Parathyroid adenoma (tissue), 2 donors: ENCODE results near the gene CMTM5.

Source experiments
- H2AFZ ChIP-seq: fragments of 300-600 bp; sonication (generic); one replicate; pipeline ENCODE4 v1.7.0; 2017; ENCODE audit warnings: antibody characterized with exemption, mild to moderate bottlenecking
- H3K27ac ChIP-seq: fragments of 300-600 bp; sonication (generic); one replicate; pipeline ENCODE4 v1.7.0; 2017
- H3K27me3 ChIP-seq: fragments of 300-600 bp; sonication (generic); one replicate; pipeline ENCODE4 v1.7.0; 2017; ENCODE audit warnings: low read length; ENCODE audit not compliant: control insufficient read depth, insufficient read depth
- H3K36me3 ChIP-seq: fragments of 300-600 bp; sonication (generic); one replicate; pipeline ENCODE4 v1.7.0; 2017; ENCODE audit warnings: low read length; ENCODE audit not compliant: control insufficient read depth, insufficient read depth
- H3K4me1 ChIP-seq: fragments of 300-600 bp; sonication (generic); one replicate; pipeline ENCODE4 v1.7.0; 2017; ENCODE audit warnings: control low read depth
- H3K4me2 ChIP-seq: fragments of 300-600 bp; sonication (generic); one replicate; pipeline ENCODE4 v1.7.0; 2017; ENCODE audit warnings: low read length
- H3K4me3 ChIP-seq: fragments of 300-600 bp; sonication (generic); one replicate; pipeline ENCODE4 v1.7.0; 2017; ENCODE audit warnings: low read depth, low read length
- H3K79me2 ChIP-seq: fragments of 300-600 bp; sonication (generic); one replicate; pipeline ENCODE4 v1.7.0; 2017; ENCODE audit warnings: control low read depth
- H3K9ac ChIP-seq: fragments of 300-600 bp; sonication (generic); one replicate; pipeline ENCODE4 v1.7.0; 2017; ENCODE audit warnings: mild to moderate bottlenecking
- H3K9me3 ChIP-seq: fragments of 300-600 bp; sonication (generic); one replicate; pipeline ENCODE4 v1.7.0; 2017; ENCODE audit warnings: low read length; ENCODE audit not compliant: control insufficient read depth
- TF ChIP-seq, protein P1 (sequence below): fragments of 300-600 bp; sonication (generic); IDR thresholded peaks from one replicate; pipeline ENCODE4 v1.7.0; 2017; ENCODE audit warnings: antibody characterized with exemption, mild to moderate bottlenecking
- donor health status: primary hyperparathyroidism.

Gene CMTM5

DNA sequence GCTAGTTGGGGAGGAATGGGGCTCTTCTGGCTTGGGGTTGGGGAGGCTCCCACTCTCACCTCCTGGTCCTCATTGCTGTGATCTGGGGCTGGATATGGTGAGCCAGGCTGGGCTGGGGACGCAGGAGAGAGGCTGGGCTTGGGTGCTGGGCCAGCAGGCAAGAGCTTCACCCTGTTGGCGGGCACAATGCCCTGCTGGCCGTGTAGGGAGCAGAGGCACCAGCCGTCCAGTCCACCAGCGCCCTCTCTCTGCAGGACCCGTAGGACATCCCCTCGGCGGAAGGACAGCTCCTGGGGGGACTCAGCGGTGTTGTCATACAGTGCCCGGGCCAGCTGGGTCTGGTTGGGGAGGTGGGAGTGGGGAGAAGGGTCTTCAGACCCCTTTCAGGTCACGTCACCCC lies 16.4 kb upstream of the CMTM5 start:
- TF ChIP-seq, protein P1, sequence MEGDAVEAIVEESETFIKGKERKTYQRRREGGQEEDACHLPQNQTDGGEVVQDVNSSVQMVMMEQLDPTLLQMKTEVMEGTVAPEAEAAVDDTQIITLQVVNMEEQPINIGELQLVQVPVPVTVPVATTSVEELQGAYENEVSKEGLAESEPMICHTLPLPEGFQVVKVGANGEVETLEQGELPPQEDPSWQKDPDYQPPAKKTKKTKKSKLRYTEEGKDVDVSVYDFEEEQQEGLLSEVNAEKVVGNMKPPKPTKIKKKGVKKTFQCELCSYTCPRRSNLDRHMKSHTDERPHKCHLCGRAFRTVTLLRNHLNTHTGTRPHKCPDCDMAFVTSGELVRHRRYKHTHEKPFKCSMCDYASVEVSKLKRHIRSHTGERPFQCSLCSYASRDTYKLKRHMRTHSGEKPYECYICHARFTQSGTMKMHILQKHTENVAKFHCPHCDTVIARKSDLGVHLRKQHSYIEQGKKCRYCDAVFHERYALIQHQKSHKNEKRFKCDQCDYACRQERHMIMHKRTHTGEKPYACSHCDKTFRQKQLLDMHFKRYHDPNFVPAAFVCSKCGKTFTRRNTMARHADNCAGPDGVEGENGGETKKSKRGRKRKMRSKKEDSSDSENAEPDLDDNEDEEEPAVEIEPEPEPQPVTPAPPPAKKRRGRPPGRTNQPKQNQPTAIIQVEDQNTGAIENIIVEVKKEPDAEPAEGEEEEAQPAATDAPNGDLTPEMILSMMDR = no peak
- peaks cover 11% of the 10 kb centered on the region for H3K79me2 ChIP-seq
- H3K27ac ChIP-seq = no peak overlapping the region
- H3K4me3 ChIP-seq = no peak overlapping the region
- no peaks in the 10 kb centered on the region for H3K27me3 ChIP-seq
- no peak overlapping the region for H2AFZ ChIP-seq
- H3K4me1 ChIP-seq = peaks cover 6% of the 10 kb centered on the region
- H3K4me2 ChIP-seq = no peak overlapping the region
- H3K36me3 ChIP-seq = no peaks in the 10 kb centered on the region
- no peaks in the 10 kb centered on the region for H3K9me3 ChIP-seq
- no peak overlapping the region for H3K9ac ChIP-seq

DNA sequence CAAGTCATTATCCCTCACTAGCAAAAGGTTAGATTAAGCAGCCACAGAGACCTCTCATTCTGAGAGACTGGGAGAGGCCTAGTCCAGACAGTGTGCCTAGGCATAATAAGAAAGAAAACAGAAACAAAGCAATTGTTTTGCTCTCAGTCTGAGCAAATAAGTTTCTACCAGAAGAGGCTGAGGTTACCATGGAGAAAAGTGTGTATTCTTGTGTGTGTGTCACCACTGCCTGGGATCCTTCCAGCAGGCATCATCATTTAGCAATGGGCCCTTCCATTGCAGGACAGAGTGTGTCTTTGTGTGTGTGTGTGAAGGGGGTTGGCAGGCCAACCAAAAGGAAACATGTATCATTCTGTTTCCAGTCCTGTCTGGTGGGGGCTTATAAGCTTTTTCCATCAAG lies 15.5 kb upstream of the CMTM5 start:
- Histone ChIP-seq H3K4me2 (no peak overlapping the region), H3K79me2 (peaks cover 11% of the 10 kb centered on the region), H3K27me3 (no peaks in the 10 kb centered on the region), H3K9ac (no peak overlapping the region), H3K36me3 (no peaks in the 10 kb centered on the region), H3K27ac (no peak overlapping the region), H2AFZ (no peak overlapping the region), H3K4me3 (no peak overlapping the region), H3K4me1 (peaks cover 6% of the 10 kb centered on the region), H3K9me3 (no peaks in the 10 kb centered on the region)
- TF ChIP-seq, protein P1 = no peak

DNA sequence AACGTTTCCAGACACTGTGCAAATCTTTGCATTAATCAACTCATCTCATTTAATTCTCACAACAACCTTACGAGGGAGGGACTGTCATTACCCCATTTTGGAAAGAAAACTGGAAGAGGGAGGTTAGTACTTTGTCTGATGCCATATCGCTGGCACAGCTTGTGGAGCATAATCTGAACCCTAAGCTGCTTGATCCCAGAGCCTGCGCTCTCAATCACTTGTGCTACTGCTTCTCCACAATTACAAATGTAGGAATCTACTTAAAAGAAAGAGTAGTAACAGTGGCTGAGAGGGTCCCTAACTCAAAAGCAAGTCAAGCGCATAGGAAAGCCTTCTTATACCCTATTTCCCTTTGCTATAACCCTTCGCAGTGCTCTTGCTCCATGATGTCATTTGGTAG lies 15.1 kb upstream of the CMTM5 start:
- no peak overlapping the region for H3K4me2 ChIP-seq
- H3K27ac ChIP-seq = no peak overlapping the region

DNA sequence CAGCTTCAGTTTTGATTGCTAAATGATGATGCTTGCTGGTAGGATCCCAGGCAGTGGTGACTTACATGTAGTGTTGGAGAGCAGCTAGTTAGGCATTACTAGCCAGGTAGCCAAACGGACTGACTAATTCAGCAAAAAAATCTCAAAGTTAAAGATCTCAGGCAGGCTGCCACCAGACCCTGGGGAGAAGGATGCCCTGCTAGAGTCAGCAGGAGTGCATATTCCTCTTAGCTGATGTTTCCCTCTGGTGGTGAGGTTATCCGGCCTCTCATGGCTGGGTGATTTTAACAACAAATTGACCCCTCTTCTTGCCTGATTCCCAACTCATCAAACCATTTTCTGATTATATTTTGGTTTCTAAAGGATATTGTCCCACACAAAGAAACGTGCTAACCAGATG lies 14.6 kb upstream of the CMTM5 start:
- Histone ChIP-seq H2AFZ (no peak overlapping the region), H3K79me2 (peaks cover 11% of the 10 kb centered on the region), H3K9me3 (no peaks in the 10 kb centered on the region), H3K4me2 (no peak overlapping the region), H3K27me3 (no peaks in the 10 kb centered on the region), H3K36me3 (no peaks in the 10 kb centered on the region), H3K27ac (no peak overlapping the region), H3K4me3 (no peak overlapping the region), H3K9ac (no peak overlapping the region), H3K4me1 (peaks cover 11% of the 10 kb centered on the region)
- TF ChIP-seq, protein P1 = peak; percentile 51

More for the DNA sequence above, 15.1 kb upstream of the CMTM5 start:
- Histone ChIP-seq H2AFZ (no peak overlapping the region), H3K4me1 (peaks cover 9% of the 10 kb centered on the region), H3K4me3 (no peak overlapping the region), H3K9me3 (no peaks in the 10 kb centered on the region), H3K27me3 (no peaks in the 10 kb centered on the region), H3K36me3 (no peaks in the 10 kb centered on the region), H3K79me2 (peaks cover 11% of the 10 kb centered on the region), H3K9ac (no peak overlapping the region)
- TF ChIP-seq, protein P1 = no peak

DNA sequence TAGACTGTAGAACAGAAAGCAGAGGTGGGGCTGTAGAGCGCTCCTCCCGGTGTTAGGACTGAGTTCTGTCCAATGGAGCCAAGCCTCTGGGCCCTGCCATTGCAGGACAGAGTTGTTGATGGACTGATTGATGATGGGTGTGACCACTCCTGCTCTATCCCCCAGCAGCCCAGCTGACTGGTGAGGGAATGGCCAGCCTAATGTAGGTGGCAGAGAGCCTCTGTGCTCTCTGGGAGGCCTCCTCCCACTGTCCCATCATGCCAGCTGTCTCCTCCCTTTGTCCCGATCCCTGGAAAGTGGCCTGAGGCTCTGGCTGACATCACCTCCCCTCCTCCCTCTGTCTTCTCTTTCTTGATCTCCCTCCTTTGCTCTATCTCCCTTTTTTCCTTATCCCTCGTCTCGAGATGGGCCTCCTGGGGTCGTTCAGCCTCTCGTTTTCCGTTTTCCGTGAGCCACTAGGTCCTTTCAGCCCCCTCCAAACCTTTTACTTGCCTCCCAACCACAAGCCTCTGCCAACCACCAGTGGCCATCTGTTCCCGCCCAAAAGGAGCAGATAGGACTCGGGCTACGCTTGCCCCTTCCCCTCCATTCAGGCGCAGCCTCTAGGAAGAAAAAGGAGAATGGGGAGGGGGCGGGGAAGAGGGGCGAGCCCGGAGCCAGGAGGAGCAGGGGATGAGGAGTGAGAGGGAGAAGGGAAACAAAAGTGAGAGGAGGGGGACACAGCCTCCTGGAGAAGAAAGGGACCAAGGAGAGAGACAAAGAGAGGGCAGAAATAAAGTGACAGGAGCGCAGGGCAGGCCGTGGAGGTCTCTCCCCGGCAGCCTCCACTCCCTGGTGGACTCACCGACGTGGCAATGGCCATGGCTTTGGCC lies 12.4 kb upstream of the CMTM5 start:
- no peak overlapping the region for H3K4me2 ChIP-seq
- no peaks in the 10 kb centered on the region for H3K9me3 ChIP-seq
- H3K4me1 ChIP-seq = peaks cover 11% of the 10 kb centered on the region

More for the DNA sequence above, 12.4 kb upstream of the CMTM5 start:
- H3K4me3 ChIP-seq = no peak overlapping the region
- H3K27me3 ChIP-seq = no peaks in the 10 kb centered on the region
- no peaks in the 10 kb centered on the region for H3K36me3 ChIP-seq
- H3K27ac ChIP-seq = peak overlapping the region; percentile 98
- peak overlapping the region; percentile 95 for H2AFZ ChIP-seq
- peak overlapping the region; percentile 88 for H3K9ac ChIP-seq
- TF ChIP-seq, protein P1 = no peak
- peaks cover 11% of the 10 kb centered on the region for H3K79me2 ChIP-seq
